Measurements from ENCODE around the gene RBM47. TPM values are rescaled to one million over a fixed set of nuclear protein-coding genes. Genes with fewer than 3 reads are reported as not detected.

Gene RBM47
- 1.2 TPM for polyA plus RNA-seq (2013, experiment 1 of 2)
- polyA plus RNA-seq (2013, experiment 2 of 2), result 1.2 TPM

GRCh38 chr4:40629401-40630334 is at the start of gene RBM47:
RBM47 (minus strand) TSS chr4:40629864; CDS start chr4:40438893, 190,971 bp downstream.
- Histone ChIP-seq H2BK15ac (ENCODE audit: low read length) (peak within 1 kb of the TSS; percentile 93), H2BK120ac (ENCODE audit: low read depth, low read length) (no peak within 1 kb of the TSS), H4K8ac (ENCODE audit: low read depth, low read length) (no peak within 1 kb of the TSS), H3K9me3 (replicated peaks in 1 of 2; ENCODE audit: control insufficient read depth in 2 of 2, insufficient read depth in 1 of 2, low read depth in 1 of 2, low read length in 2 of 2) (no peaks in the 10 kb centered on the region), H2AK5ac (ENCODE audit: low read depth, low read length) (no peak within 1 kb of the TSS), H3K79me1 (ENCODE audit: low read depth, low read length) (no peaks in the 10 kb centered on the region), H2BK5ac (ENCODE audit: low read length) (peak within 1 kb of the TSS; percentile 39), H3K36me3 (replicated peaks in 1 of 2; ENCODE audit: control insufficient read depth in 2 of 2, insufficient read depth in 2 of 2, low read length in 2 of 2) (no peaks in the 10 kb centered on the region), H2BK12ac (ENCODE audit: low read length) (no peak within 1 kb of the TSS), H3K23ac (ENCODE audit: low read depth, low read length, poor library complexity) (no peak within 1 kb of the TSS), H3K4me2 (ENCODE audit: insufficient read depth, low read length, poor library complexity, severe bottlenecking) (peak within 1 kb of the TSS; percentile 71), H3K9ac (ENCODE audit: low read depth, low read length, poor library complexity) (peak within 1 kb of the TSS; percentile 73), H3K4ac (ENCODE audit: low read length) (no peak within 1 kb of the TSS), H2AFZ (ENCODE audit: low read length) (peak within 1 kb of the TSS; percentile 80), H4K91ac (ENCODE audit: low read depth, low read length, poor library complexity) (no peak within 1 kb of the TSS), H3K27me3 (ENCODE audit: control insufficient read depth in 3 of 3, insufficient read depth in 3 of 3, low read depth in 1 of 3, low read length in 3 of 3) (peaks cover 0 to 69% (median 4%) of the 10 kb centered on the region in 3 experiments), H3K18ac (ENCODE audit: low read length) (peak within 1 kb of the TSS; percentile 82), H3K14ac (ENCODE audit: low read length) (no peak within 1 kb of the TSS), H3K4me3 (ENCODE audit: low read length in 2 of 2) (peak within 1 kb of the TSS; percentile 20 to 79), H3K27ac (replicated peaks; ENCODE audit: low read length) (no peak within 1 kb of the TSS), H3K4me1 (ENCODE audit: control insufficient read depth in 2 of 2, insufficient read depth in 1 of 2, low read depth in 1 of 2, low read length in 2 of 2) (peaks cover 8 to 12% of the 10 kb centered on the region in 2 donors)
- no CpG with 5 or more reads among the region's 53 CpGs for WGBS, 2 donors (ENCODE audit: extremely low coverage in 2 of 2, insufficient read length in 2 of 2, insufficient replicate concordance in 1 of 2)
- peak; percentile 54 for DNase-seq (ENCODE audit: low spot score)

DNA sequence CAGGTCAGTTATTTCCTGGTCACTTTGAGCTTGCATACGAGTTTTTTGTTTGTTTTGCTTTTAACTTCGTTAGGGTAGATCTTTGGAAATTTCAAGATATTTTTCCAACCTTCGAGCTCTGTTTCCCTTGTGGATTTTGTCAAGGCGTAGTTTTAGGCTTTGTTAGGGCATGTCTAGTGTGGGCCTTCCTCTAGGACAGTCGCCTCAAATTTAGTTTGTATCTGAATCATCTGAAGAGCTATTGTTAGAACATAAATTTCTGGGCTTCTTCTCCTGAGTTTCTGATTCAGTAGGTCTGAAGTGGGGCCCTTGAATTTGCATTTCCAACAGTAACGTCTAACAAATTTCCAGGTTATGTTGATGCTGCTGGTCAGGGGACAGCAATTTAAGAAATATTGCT is 48.8 kb upstream of the RBM47 start:
- no peak overlapping the region for H4K8ac ChIP-seq (ENCODE audit: low read depth, low read length)
- no peak overlapping the region for H3K9ac ChIP-seq (ENCODE audit: low read depth, low read length, poor library complexity)
- H3K23ac ChIP-seq (ENCODE audit: low read depth, low read length, poor library complexity), result no peak overlapping the region
- H3K4me1 ChIP-seq (ENCODE audit: control insufficient read depth in 2 of 2, insufficient read depth in 1 of 2, low read depth in 1 of 2, low read length in 2 of 2), result peaks cover 0 to 6% of the 10 kb centered on the region in 2 donors
- H3K27ac ChIP-seq (replicated peaks; ENCODE audit: low read length), result no peak overlapping the region
- H2BK5ac ChIP-seq (ENCODE audit: low read length), result no peak overlapping the region
- no peak overlapping the region for H2AK5ac ChIP-seq (ENCODE audit: low read depth, low read length)
- WGBS, 2 donors (ENCODE audit: extremely low coverage in 2 of 2, insufficient read length in 2 of 2, insufficient replicate concordance in 1 of 2), result no CpG with 5 or more reads among the region's 6 CpGs
- no peak overlapping the region for H3K14ac ChIP-seq (ENCODE audit: low read length)
- no peak overlapping the region for H3K18ac ChIP-seq (ENCODE audit: low read length)
- no peak overlapping the region for H2BK15ac ChIP-seq (ENCODE audit: low read length)
- H3K4me3 ChIP-seq (ENCODE audit: low read length in 2 of 2), result no peak overlapping the region
- no peak overlapping the region for H3K4ac ChIP-seq (ENCODE audit: low read length)
- H2BK12ac ChIP-seq (ENCODE audit: low read length), result no peak overlapping the region
- H3K4me2 ChIP-seq (ENCODE audit: insufficient read depth, low read length, poor library complexity, severe bottlenecking), result no peak overlapping the region
- H2BK120ac ChIP-seq (ENCODE audit: low read depth, low read length), result no peak overlapping the region
- no peaks in the 10 kb centered on the region for H3K36me3 ChIP-seq (replicated peaks in 1 of 2; ENCODE audit: control insufficient read depth in 2 of 2, insufficient read depth in 2 of 2, low read length in 2 of 2)
- no peak overlapping the region for H4K91ac ChIP-seq (ENCODE audit: low read depth, low read length, poor library complexity)
- H3K9me3 ChIP-seq (replicated peaks in 1 of 2; ENCODE audit: control insufficient read depth in 2 of 2, insufficient read depth in 1 of 2, low read depth in 1 of 2, low read length in 2 of 2), result no peaks in the 10 kb centered on the region
- DNase-seq (ENCODE audit: low spot score), result no peak
- H3K27me3 ChIP-seq (ENCODE audit: control insufficient read depth in 3 of 3, insufficient read depth in 3 of 3, low read depth in 1 of 3, low read length in 3 of 3), result no peaks in the 10 kb centered on the region
- H2AFZ ChIP-seq (ENCODE audit: low read length), result no peak overlapping the region
- H3K79me1 ChIP-seq (ENCODE audit: low read depth, low read length), result no peaks in the 10 kb centered on the region

- H2BK5ac ChIP-seq (ENCODE audit: low read length), result no peak overlapping the region
- no peak overlapping the region for H4K91ac ChIP-seq (ENCODE audit: low read depth, low read length, poor library complexity)
- H2BK12ac ChIP-seq (ENCODE audit: low read length), result no peak overlapping the region
- H3K23ac ChIP-seq (ENCODE audit: low read depth, low read length, poor library complexity), result no peak overlapping the region
- H3K4me3 ChIP-seq (ENCODE audit: low read length in 2 of 2), result no peak overlapping the region
- DNase-seq (ENCODE audit: low spot score), result no peak
- no peak overlapping the region for H2BK120ac ChIP-seq (ENCODE audit: low read depth, low read length)
- no peaks in the 10 kb centered on the region for H3K36me3 ChIP-seq (replicated peaks in 1 of 2; ENCODE audit: control insufficient read depth in 2 of 2, insufficient read depth in 2 of 2, low read length in 2 of 2)
- no peak overlapping the region for H2BK15ac ChIP-seq (ENCODE audit: low read length)
- no peak overlapping the region for H3K27ac ChIP-seq (replicated peaks; ENCODE audit: low read length)
- WGBS, 2 donors (ENCODE audit: extremely low coverage in 2 of 2, insufficient read length in 2 of 2, insufficient replicate concordance in 1 of 2), result no CpG with 5 or more reads among the region's 6 CpGs
- no peaks in the 10 kb centered on the region for H3K27me3 ChIP-seq (ENCODE audit: control insufficient read depth in 3 of 3, insufficient read depth in 3 of 3, low read depth in 1 of 3, low read length in 3 of 3)
- H2AFZ ChIP-seq (ENCODE audit: low read length), result no peak overlapping the region
- no peak overlapping the region for H3K18ac ChIP-seq (ENCODE audit: low read length)
- H3K4ac ChIP-seq (ENCODE audit: low read length), result no peak overlapping the region
- no peaks in the 10 kb centered on the region for H3K9me3 ChIP-seq (replicated peaks in 1 of 2; ENCODE audit: control insufficient read depth in 2 of 2, insufficient read depth in 1 of 2, low read depth in 1 of 2, low read length in 2 of 2)
- peaks cover 0 to 9% of the 10 kb centered on the region in 2 donors for H3K4me1 ChIP-seq (ENCODE audit: control insufficient read depth in 2 of 2, insufficient read depth in 1 of 2, low read depth in 1 of 2, low read length in 2 of 2)
- H2AK5ac ChIP-seq (ENCODE audit: low read depth, low read length), result no peak overlapping the region
- H3K9ac ChIP-seq (ENCODE audit: low read depth, low read length, poor library complexity), result no peak overlapping the region
- no peak overlapping the region for H3K4me2 ChIP-seq (ENCODE audit: insufficient read depth, low read length, poor library complexity, severe bottlenecking)
- H4K8ac ChIP-seq (ENCODE audit: low read depth, low read length), result no peak overlapping the region
- H3K14ac ChIP-seq (ENCODE audit: low read length), result no peak overlapping the region
- H3K79me1 ChIP-seq (ENCODE audit: low read depth, low read length), result no peaks in the 10 kb centered on the region
Measured at GRCh38 chr4:40675166-40675565, 45.5 kb upstream of the RBM47 start.

All from neuronal stem cell (in vitro differentiated cells).